NCI-H1417 treated with DMSO at 0.1 percent for 48 hours (cell line): ENCODE results near the gene TSN.
"Not testable (repeated sequence)": the region's sequence is repeated elsewhere in the genome, so short reads cannot be mapped to it uniquely, and the experiment has no call there.

ENCODE experiments used
- DNase-seq: peaks from one replicate; lab custom pipeline; 2025; lab: John Stamatoyannopoulos, UW

Gene TSN

GRCh38 chr2:121755237-121756111 is at the start of gene TSN:
Gene TSN (plus strand): TSS chr2:121755651. CDS start chr2:121755780, 129 bp downstream.
- peak; percentile 75 for DNase-seq

GRCh38 chr2:121705958-121706357 is 49.5 kb upstream of the TSN start:
- no peak for DNase-seq

- no peak for DNase-seq
These were observed 48.0 kb upstream of the TSN start for GRCh38 chr2:121707344-121707919.

- no peak for DNase-seq
These were observed 47.5 kb upstream of the TSN start for GRCh38 chr2:121707920-121708361.

GRCh38 chr2:121709776-121710469 is 45.5 kb upstream of the TSN start:
- no peak for DNase-seq

- DNase-seq, result no peak
These were observed 44.8 kb upstream of the TSN start for GRCh38 chr2:121710470-121711170.

- not testable (repeated sequence) for DNase-seq
These were observed 44.0 kb upstream of the TSN start for GRCh38 chr2:121711481-121711880.

- no peak for DNase-seq
These were observed 39.3 kb upstream of the TSN start for GRCh38 chr2:121716126-121716525.

- DNase-seq, result no peak
These were observed 37.9 kb upstream of the TSN start for GRCh38 chr2:121717529-121717928.

- no peak for DNase-seq
These were observed 33.5 kb upstream of the TSN start for GRCh38 chr2:121721926-121722325.

GRCh38 chr2:121722479-121722878 is 33.0 kb upstream of the TSN start:
- DNase-seq, result no peak

GRCh38 chr2:121723316-121723715 is 32.1 kb upstream of the TSN start:
- no peak for DNase-seq

GRCh38 chr2:121727332-121727731 is 28.1 kb upstream of the TSN start:
- no peak for DNase-seq

GRCh38 chr2:121727950-121728349 is 27.5 kb upstream of the TSN start:
- no peak for DNase-seq

GRCh38 chr2:121731366-121731765 is 24.1 kb upstream of the TSN start:
- no peak for DNase-seq

GRCh38 chr2:121734544-121734943 is 20.9 kb upstream of the TSN start:
- DNase-seq, result not testable (repeated sequence)

- DNase-seq, result no peak
These were observed 19.9 kb upstream of the TSN start for GRCh38 chr2:121735518-121736074.

- no peak for DNase-seq
These were observed 19.4 kb upstream of the TSN start for GRCh38 chr2:121736140-121736461.

GRCh38 chr2:121736462-121737336 is 18.8 kb upstream of the TSN start, which contains the start of gene NIFK:
Gene NIFK (minus strand): TSS chr2:121736875. CDS start chr2:121736850, 25 bp downstream.
- DNase-seq, result peak; percentile 85

GRCh38 chr2:121740973-121741372 is 14.5 kb upstream of the TSN start:
- DNase-seq, result no peak

GRCh38 chr2:121741450-121741849 is 14.0 kb upstream of the TSN start:
- no peak for DNase-seq
